ENCODE data around the gene ST6GAL1.

DNA sequence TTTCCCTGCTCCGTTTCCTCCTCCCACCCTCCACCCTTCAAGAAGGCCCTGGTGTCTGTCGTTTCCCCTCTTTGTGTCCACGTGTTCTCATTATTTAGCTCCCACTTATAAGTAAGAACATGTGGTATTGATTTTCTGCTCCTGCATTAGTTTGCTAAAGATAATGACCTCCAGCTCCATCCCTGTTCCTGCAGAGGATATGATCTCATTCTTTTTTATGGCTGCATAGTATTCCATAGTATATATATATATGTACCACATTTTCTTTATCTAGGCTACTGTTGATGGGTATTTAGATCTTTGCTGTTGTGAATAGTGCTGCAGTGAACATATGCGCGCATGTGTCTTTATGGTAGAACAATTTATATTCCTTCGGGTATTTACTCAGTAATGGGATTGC lies 4.8 kb downstream of the ST6GAL1 start:
- TF ChIP-seq EZH2 (IDR thresholded peaks at IDR 0.05; ENCODE audit: low read depth, unreplicated experiment) = no peak
- TF ChIP-seq, protein P1, sequence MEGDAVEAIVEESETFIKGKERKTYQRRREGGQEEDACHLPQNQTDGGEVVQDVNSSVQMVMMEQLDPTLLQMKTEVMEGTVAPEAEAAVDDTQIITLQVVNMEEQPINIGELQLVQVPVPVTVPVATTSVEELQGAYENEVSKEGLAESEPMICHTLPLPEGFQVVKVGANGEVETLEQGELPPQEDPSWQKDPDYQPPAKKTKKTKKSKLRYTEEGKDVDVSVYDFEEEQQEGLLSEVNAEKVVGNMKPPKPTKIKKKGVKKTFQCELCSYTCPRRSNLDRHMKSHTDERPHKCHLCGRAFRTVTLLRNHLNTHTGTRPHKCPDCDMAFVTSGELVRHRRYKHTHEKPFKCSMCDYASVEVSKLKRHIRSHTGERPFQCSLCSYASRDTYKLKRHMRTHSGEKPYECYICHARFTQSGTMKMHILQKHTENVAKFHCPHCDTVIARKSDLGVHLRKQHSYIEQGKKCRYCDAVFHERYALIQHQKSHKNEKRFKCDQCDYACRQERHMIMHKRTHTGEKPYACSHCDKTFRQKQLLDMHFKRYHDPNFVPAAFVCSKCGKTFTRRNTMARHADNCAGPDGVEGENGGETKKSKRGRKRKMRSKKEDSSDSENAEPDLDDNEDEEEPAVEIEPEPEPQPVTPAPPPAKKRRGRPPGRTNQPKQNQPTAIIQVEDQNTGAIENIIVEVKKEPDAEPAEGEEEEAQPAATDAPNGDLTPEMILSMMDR (conservative IDR thresholded peaks at IDR 0.05; ENCODE audit: low read depth in 2 of 2) = no peak
- no peak for TF ChIP-seq CREB1 (CRISPR knock-in tag; IDR thresholded peaks at IDR 0.05; ENCODE audit: low read depth)
- no peak for TF ChIP-seq POLR2AphosphoS5 (IDR thresholded peaks at IDR 0.05; ENCODE audit: low read depth)
- TF ChIP-seq, protein P2, sequence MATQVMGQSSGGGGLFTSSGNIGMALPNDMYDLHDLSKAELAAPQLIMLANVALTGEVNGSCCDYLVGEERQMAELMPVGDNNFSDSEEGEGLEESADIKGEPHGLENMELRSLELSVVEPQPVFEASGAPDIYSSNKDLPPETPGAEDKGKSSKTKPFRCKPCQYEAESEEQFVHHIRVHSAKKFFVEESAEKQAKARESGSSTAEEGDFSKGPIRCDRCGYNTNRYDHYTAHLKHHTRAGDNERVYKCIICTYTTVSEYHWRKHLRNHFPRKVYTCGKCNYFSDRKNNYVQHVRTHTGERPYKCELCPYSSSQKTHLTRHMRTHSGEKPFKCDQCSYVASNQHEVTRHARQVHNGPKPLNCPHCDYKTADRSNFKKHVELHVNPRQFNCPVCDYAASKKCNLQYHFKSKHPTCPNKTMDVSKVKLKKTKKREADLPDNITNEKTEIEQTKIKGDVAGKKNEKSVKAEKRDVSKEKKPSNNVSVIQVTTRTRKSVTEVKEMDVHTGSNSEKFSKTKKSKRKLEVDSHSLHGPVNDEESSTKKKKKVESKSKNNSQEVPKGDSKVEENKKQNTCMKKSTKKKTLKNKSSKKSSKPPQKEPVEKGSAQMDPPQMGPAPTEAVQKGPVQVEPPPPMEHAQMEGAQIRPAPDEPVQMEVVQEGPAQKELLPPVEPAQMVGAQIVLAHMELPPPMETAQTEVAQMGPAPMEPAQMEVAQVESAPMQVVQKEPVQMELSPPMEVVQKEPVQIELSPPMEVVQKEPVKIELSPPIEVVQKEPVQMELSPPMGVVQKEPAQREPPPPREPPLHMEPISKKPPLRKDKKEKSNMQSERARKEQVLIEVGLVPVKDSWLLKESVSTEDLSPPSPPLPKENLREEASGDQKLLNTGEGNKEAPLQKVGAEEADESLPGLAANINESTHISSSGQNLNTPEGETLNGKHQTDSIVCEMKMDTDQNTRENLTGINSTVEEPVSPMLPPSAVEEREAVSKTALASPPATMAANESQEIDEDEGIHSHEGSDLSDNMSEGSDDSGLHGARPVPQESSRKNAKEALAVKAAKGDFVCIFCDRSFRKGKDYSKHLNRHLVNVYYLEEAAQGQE (IDR thresholded peaks at IDR 0.05; ENCODE audit: unreplicated experiment) = no peak
- TF ChIP-seq ZNF331 (CRISPR knock-in tag; IDR thresholded peaks at IDR 0.05; ENCODE audit: low read depth) = no peak
- TF ChIP-seq, protein P3, sequence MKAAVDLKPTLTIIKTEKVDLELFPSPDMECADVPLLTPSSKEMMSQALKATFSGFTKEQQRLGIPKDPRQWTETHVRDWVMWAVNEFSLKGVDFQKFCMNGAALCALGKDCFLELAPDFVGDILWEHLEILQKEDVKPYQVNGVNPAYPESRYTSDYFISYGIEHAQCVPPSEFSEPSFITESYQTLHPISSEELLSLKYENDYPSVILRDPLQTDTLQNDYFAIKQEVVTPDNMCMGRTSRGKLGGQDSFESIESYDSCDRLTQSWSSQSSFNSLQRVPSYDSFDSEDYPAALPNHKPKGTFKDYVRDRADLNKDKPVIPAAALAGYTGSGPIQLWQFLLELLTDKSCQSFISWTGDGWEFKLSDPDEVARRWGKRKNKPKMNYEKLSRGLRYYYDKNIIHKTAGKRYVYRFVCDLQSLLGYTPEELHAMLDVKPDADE (IDR thresholded peaks at IDR 0.05) = no peak
- TF ChIP-seq EZH2phosphoT487 (IDR thresholded peaks at IDR 0.05; ENCODE audit: unreplicated experiment) = no peak
- no peak for TF ChIP-seq ZNF114 (CRISPR knock-in tag; IDR thresholded peaks at IDR 0.05)
- no peak for TF ChIP-seq NANOG (IDR thresholded peaks at IDR 0.05; ENCODE audit: borderline replicate concordance)
